ENCODE results near the gene PNMA6F.

The PNMA6F gene

DNA sequence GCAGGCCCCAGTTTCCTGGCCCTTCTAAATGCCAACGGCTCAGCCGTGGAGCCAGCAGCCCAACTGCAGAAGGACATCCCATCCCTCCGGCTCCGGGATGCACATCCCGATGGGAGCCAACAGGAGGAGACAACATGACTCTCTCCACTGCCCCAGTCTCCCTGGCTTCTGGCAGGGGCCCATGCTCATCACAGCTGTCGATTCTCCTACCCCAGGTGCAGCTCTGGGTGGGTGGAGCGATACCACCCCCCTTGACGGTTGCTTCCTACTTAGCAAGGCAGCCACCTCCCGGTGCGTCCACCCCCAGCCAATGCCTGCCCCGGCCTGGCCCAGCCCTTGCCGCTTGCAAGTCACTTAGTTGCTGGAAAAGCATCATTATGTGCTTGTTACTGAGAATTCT is 31.8 kb upstream of the PNMA6F start:
- Histone ChIP-seq H3K9ac (no peak overlapping the region), H3K79me2 (ENCODE audit: insufficient read depth, low read depth) (no peaks in the 10 kb centered on the region), H3K4me2 (no peak overlapping the region), H3K36me3 (ENCODE audit: insufficient read depth) (no peaks in the 10 kb centered on the region), H3K27me3 (ENCODE audit: insufficient read depth, low read depth) (no peaks in the 10 kb centered on the region), H3K4me1 (ENCODE audit: low read depth, poor library complexity, severe bottlenecking) (no peaks in the 10 kb centered on the region), H4K20me1 (ENCODE audit: insufficient read depth) (no peaks in the 10 kb centered on the region), H3K4me3 (IDR thresholded peaks at IDR 0.05; ENCODE audit: insufficient read depth, low read depth, low read length) (no peak overlapping the region), H3K27ac (no peak overlapping the region), H2AFZ (ENCODE audit: low read depth) (no peak overlapping the region)
- TF ChIP-seq, protein P1, sequence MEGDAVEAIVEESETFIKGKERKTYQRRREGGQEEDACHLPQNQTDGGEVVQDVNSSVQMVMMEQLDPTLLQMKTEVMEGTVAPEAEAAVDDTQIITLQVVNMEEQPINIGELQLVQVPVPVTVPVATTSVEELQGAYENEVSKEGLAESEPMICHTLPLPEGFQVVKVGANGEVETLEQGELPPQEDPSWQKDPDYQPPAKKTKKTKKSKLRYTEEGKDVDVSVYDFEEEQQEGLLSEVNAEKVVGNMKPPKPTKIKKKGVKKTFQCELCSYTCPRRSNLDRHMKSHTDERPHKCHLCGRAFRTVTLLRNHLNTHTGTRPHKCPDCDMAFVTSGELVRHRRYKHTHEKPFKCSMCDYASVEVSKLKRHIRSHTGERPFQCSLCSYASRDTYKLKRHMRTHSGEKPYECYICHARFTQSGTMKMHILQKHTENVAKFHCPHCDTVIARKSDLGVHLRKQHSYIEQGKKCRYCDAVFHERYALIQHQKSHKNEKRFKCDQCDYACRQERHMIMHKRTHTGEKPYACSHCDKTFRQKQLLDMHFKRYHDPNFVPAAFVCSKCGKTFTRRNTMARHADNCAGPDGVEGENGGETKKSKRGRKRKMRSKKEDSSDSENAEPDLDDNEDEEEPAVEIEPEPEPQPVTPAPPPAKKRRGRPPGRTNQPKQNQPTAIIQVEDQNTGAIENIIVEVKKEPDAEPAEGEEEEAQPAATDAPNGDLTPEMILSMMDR (conservative IDR thresholded peaks at IDR 0.05; ENCODE audit: low read depth, low read length) = no peak

DNA sequence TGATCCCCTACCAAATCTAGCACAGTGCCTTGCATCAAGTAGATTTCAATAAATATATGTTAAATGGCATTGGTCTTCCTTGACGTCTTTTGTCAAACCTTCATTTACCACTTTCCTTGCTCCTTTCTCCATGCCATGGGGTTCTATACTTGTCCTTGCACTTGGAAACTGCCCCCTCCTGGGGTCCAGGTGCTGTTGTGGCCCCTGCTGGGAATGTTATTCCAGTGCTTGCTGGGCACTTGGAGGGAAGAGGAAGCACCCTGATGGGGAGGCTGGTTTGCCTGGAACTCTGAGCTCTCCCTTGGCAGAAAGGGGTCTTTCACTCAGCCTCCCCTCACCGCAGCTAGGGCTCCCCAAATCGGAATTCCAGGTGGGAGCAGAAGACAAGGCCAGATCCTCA is 31.3 kb upstream of the PNMA6F start:
- Histone ChIP-seq H3K4me2 (no peak overlapping the region), H3K4me1 (ENCODE audit: low read depth, poor library complexity, severe bottlenecking) (no peaks in the 10 kb centered on the region), H3K9ac (no peak overlapping the region), H3K36me3 (ENCODE audit: insufficient read depth) (no peaks in the 10 kb centered on the region), H2AFZ (ENCODE audit: low read depth) (no peak overlapping the region), H3K27ac (no peak overlapping the region), H3K4me3 (IDR thresholded peaks at IDR 0.05; ENCODE audit: insufficient read depth, low read depth, low read length) (no peak overlapping the region), H3K27me3 (ENCODE audit: insufficient read depth, low read depth) (no peaks in the 10 kb centered on the region), H3K79me2 (ENCODE audit: insufficient read depth, low read depth) (no peaks in the 10 kb centered on the region), H4K20me1 (ENCODE audit: insufficient read depth) (no peaks in the 10 kb centered on the region)
- TF ChIP-seq, protein P1 (conservative IDR thresholded peaks at IDR 0.05; ENCODE audit: low read depth, low read length) = no peak

DNA sequence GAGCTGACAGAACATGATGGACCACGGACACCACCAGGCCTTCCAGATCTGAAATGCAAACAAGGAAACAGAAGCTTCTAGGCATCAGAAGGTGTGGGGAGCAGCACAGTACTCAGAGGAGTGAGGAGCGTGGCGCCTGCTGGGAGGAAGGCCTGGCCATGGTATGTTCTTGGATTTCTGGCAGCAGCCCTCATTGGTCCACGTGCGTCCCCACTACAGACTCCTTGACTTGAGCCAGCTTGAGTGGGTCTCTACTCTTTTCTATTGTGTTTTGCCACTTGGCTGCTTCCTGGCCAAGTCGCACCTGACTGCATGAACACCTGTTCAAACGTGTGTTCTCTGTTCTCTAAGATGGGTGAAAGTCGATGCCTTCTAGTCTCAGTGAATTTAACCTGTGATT is 30.4 kb upstream of the PNMA6F start:
- no peaks in the 10 kb centered on the region for H3K27me3 ChIP-seq (ENCODE audit: insufficient read depth, low read depth)
- H2AFZ ChIP-seq (ENCODE audit: low read depth) = no peak overlapping the region
- no peak overlapping the region for H3K9ac ChIP-seq
- no peaks in the 10 kb centered on the region for H3K79me2 ChIP-seq (ENCODE audit: insufficient read depth, low read depth)
- H3K4me1 ChIP-seq (ENCODE audit: low read depth, poor library complexity, severe bottlenecking) = no peaks in the 10 kb centered on the region
- no peak overlapping the region for H3K4me2 ChIP-seq
- TF ChIP-seq, protein P1 (conservative IDR thresholded peaks at IDR 0.05; ENCODE audit: low read depth, low read length) = no peak
- H4K20me1 ChIP-seq (ENCODE audit: insufficient read depth) = no peaks in the 10 kb centered on the region
- no peak overlapping the region for H3K4me3 ChIP-seq (IDR thresholded peaks at IDR 0.05; ENCODE audit: insufficient read depth, low read depth, low read length)
- H3K36me3 ChIP-seq (ENCODE audit: insufficient read depth) = no peaks in the 10 kb centered on the region
- H3K27ac ChIP-seq = no peak overlapping the region

DNA sequence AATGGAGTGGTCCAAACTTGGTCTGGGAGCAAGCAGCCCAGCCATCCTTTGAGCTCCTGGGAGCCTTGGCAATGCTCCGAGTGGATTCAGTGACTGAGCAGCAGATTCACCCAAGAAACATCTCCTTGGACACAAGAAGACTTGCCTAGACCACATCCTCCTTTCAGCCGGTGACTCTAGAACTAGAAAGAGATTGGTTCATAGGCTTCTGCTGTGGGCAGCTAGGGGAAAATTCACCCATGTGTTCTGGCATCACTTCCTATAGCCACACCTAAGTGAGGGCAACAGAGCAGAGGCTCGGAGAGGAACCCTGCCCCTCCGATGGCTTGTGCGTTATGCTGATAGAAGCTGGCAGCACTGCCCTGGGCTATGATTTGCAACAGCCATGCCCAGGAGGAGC is 28.4 kb upstream of the PNMA6F start:
- H3K9ac ChIP-seq = no peak overlapping the region
- no peaks in the 10 kb centered on the region for H4K20me1 ChIP-seq (ENCODE audit: insufficient read depth)
- no peak overlapping the region for H3K4me3 ChIP-seq (IDR thresholded peaks at IDR 0.05; ENCODE audit: insufficient read depth, low read depth, low read length)
- TF ChIP-seq, protein P1 (conservative IDR thresholded peaks at IDR 0.05; ENCODE audit: low read depth, low read length) = no peak
- H3K27me3 ChIP-seq (ENCODE audit: insufficient read depth, low read depth) = no peaks in the 10 kb centered on the region
- H2AFZ ChIP-seq (ENCODE audit: low read depth) = no peak overlapping the region
- H3K4me1 ChIP-seq (ENCODE audit: low read depth, poor library complexity, severe bottlenecking) = no peaks in the 10 kb centered on the region
- H3K4me2 ChIP-seq = no peak overlapping the region
- no peaks in the 10 kb centered on the region for H3K36me3 ChIP-seq (ENCODE audit: insufficient read depth)
- H3K27ac ChIP-seq = no peak overlapping the region
- H3K79me2 ChIP-seq (ENCODE audit: insufficient read depth, low read depth) = no peaks in the 10 kb centered on the region

DNA sequence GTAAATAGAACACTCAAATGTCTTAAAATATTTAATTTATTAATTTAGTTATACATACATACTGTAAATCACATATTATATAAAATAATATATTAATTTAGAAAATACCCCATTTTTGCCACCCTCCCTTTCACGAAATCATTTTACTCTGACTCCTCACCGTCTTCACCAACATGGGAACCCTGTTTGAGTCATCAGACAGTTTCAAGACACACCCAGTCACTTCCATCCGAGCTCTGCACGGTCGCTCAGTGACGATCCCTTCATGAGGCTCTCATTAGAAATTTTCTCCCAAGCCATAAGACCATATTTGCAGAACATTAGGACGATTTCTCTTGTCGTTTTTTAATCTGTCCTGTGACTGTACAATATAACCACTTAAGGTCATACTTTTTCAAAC is 26.9 kb upstream of the PNMA6F start:
- H3K27me3 ChIP-seq (ENCODE audit: insufficient read depth, low read depth) = no peaks in the 10 kb centered on the region
- H3K36me3 ChIP-seq (ENCODE audit: insufficient read depth) = no peaks in the 10 kb centered on the region
- H3K79me2 ChIP-seq (ENCODE audit: insufficient read depth, low read depth) = no peaks in the 10 kb centered on the region
- H3K4me2 ChIP-seq = no peak overlapping the region
- H4K20me1 ChIP-seq (ENCODE audit: insufficient read depth) = no peaks in the 10 kb centered on the region
- no peak overlapping the region for H3K4me3 ChIP-seq (IDR thresholded peaks at IDR 0.05; ENCODE audit: insufficient read depth, low read depth, low read length)
- H2AFZ ChIP-seq (ENCODE audit: low read depth) = no peak overlapping the region
- H3K27ac ChIP-seq = no peak overlapping the region
- H3K4me1 ChIP-seq (ENCODE audit: low read depth, poor library complexity, severe bottlenecking) = no peaks in the 10 kb centered on the region
- TF ChIP-seq, protein P1 (conservative IDR thresholded peaks at IDR 0.05; ENCODE audit: low read depth, low read length) = no peak
- H3K9ac ChIP-seq = no peak overlapping the region

Data from KMS-11 (cell line).